ENCODE results near the gene PCDH9.

The PCDH9 gene

GRCh38 chr13:67197704-67198103 lies 32.4 kb downstream of the PCDH9 start:
- in situ Hi-C loops (cut with MboI; ENCODE audit: low sequenced_read_pairs, unreplicated experiment) = no loop called here
- DNase-seq (ENCODE audit: low spot score) = no peak
- TF ChIP-seq, protein P1, sequence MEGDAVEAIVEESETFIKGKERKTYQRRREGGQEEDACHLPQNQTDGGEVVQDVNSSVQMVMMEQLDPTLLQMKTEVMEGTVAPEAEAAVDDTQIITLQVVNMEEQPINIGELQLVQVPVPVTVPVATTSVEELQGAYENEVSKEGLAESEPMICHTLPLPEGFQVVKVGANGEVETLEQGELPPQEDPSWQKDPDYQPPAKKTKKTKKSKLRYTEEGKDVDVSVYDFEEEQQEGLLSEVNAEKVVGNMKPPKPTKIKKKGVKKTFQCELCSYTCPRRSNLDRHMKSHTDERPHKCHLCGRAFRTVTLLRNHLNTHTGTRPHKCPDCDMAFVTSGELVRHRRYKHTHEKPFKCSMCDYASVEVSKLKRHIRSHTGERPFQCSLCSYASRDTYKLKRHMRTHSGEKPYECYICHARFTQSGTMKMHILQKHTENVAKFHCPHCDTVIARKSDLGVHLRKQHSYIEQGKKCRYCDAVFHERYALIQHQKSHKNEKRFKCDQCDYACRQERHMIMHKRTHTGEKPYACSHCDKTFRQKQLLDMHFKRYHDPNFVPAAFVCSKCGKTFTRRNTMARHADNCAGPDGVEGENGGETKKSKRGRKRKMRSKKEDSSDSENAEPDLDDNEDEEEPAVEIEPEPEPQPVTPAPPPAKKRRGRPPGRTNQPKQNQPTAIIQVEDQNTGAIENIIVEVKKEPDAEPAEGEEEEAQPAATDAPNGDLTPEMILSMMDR (IDR thresholded peaks at IDR 0.05; ENCODE audit: borderline replicate concordance, control extremely low read depth, extremely low read depth, insufficient read depth, missing control alignments) = no peak

DNA sequence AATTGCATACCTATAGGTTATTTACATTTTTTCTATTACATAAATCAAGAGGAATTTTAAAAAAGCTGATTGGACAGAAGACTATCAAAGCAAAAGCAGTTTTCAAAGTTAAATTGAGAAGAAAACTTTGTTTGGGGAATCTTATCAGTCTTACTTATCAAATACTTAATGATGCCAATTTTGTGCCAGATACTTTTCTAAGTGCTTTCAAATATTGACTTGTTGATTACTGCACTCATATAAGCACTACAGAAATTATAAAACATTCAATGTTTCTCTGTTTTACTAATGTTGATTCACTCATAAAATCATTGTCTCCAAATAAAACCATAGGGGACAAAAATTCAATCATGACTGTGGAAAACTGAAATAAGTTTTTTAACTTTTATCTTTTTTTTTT lies 36.2 kb downstream of the PCDH9 start:
- DNase-seq (ENCODE audit: low spot score) = no peak
- TF ChIP-seq, protein P1 (IDR thresholded peaks at IDR 0.05; ENCODE audit: borderline replicate concordance, control extremely low read depth, extremely low read depth, insufficient read depth, missing control alignments) = no peak
- in situ Hi-C loops (cut with MboI; ENCODE audit: low sequenced_read_pairs, unreplicated experiment) = no loop called here

DNA sequence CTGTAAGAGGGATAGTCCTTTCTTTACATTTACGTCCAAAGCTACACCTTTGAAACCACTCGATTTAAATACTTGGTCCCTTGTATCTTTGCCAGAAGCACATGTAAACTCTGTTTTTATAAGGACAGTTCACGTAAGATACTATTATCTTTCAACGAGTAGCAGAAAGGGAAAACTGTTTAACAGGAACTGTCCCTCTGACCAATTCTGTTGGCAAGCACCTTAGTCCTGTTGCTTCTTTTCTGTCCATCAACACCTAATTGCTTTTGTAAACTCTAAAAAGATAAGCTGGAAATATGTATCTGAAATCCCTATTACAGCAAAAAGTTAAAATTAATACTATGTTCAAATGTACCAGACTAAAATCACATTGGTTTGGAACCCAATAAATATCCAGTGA lies 37.4 kb downstream of the PCDH9 start:
- no peak for DNase-seq (ENCODE audit: low spot score)
- TF ChIP-seq, protein P1 (IDR thresholded peaks at IDR 0.05; ENCODE audit: borderline replicate concordance, control extremely low read depth, extremely low read depth, insufficient read depth, missing control alignments) = no peak
- in situ Hi-C loops (cut with MboI; ENCODE audit: low sequenced_read_pairs, unreplicated experiment) = no loop called here

DNA sequence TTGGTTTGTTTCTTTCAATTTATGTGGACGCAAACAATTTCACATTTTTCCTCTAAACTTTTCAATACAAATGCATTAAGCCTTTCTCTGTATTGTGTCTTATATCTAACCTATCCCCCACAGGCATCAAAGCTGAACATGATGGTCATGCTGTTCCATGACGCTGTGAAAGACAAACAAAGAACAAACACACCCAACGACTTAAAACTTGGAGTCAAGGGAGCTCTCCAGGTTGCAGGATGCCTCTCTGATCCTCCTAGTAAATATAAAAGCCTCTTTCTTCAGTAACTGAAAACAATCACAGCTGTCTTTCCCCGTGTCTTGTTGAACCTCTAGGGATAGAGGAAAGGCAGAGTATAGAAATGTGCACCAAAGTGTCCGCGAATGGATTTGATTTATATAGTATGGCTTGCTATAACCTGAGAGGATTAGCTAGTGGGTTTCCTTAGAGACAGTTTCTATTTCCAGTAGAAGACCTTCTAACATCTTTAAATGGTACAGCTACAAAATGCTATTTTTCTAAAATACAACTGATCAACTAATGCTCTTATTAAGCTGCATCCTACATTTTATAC lies 43.1 kb downstream of the PCDH9 start:
- in situ Hi-C loops (cut with MboI; ENCODE audit: low sequenced_read_pairs, unreplicated experiment) = no loop called here
- no peak for DNase-seq (ENCODE audit: low spot score)
- TF ChIP-seq, protein P1 (IDR thresholded peaks at IDR 0.05; ENCODE audit: borderline replicate concordance, control extremely low read depth, extremely low read depth, insufficient read depth, missing control alignments) = no peak

DNA sequence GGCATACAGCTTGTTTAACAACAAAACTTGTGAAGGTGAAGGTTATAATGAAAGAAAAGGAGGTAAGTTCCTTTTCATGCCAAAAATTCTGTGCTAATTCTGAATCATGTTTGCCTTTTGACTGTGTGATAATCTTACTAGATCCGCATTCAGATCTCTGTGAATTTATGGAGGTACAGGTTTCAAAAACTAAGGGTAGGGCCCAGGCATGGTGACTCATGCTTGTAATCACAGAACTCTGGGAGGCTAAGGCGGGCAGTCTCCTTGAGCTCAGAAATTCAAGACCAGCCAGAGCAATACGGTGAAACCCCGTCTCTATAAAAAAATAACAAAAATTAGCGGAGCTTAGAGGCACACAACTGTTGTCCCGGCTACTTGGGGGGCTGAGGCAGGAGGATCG lies 45.9 kb downstream of the PCDH9 start:
- in situ Hi-C loops (cut with MboI; ENCODE audit: low sequenced_read_pairs, unreplicated experiment) = no loop called here
- no peak for DNase-seq (ENCODE audit: low spot score)
- TF ChIP-seq, protein P1 (IDR thresholded peaks at IDR 0.05; ENCODE audit: borderline replicate concordance, control extremely low read depth, extremely low read depth, insufficient read depth, missing control alignments) = no peak

DNA sequence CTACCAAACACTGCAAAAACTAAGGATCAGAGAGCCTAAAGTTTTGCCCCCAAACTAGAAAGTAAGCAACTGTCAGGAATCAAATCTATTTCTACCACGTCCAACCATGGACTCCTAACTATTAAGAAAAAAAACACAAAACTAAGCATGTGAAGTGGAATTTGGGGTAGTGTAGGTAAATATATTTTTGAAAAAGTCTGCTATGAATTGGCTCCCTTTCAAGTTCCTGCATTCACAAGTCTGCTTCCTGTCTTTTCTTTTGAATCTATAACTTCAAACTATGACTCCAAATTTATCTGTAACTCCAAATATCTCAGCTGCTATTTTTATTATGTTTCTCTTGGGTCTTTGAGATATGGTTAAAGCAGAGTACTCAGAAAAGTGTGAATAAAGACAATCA lies 47.0 kb downstream of the PCDH9 start:
- in situ Hi-C loops (cut with MboI; ENCODE audit: low sequenced_read_pairs, unreplicated experiment) = no loop called here
- TF ChIP-seq, protein P1 (IDR thresholded peaks at IDR 0.05; ENCODE audit: borderline replicate concordance, control extremely low read depth, extremely low read depth, insufficient read depth, missing control alignments) = no peak
- no peak for DNase-seq (ENCODE audit: low spot score)

All from GM13976 (cell line).